ENCODE results near the gene MAEA. TPM values are rescaled to one million over a fixed set of nuclear protein-coding genes. Genes with fewer than 3 reads are reported as not detected.

MAEA gene
- polyA plus RNA-seq, 3 donors, result 34.3 to 83.5 (median 37.7) TPM

GRCh38 chr4:1356181-1356998 is 66.7 kb downstream of the MAEA start:
- Histone ChIP-seq H3K4me3 (replicated peaks in 1 of 3; ENCODE audit: low read depth in 2 of 3, low read length in 3 of 3) (no peak overlapping the region), H3K27me3 (ENCODE audit: control insufficient read depth in 2 of 2, insufficient read depth in 2 of 2, low read length in 2 of 2) (no peaks in the 10 kb centered on the region), H2AFZ (ENCODE audit: insufficient read depth, low read depth, low read length, poor library complexity, severe bottlenecking) (no peak overlapping the region), H3K4me1 (ENCODE audit: control insufficient read depth in 1 of 2, insufficient read depth in 2 of 2, low read length in 2 of 2) (no peaks in the 10 kb centered on the region), H3K4me2 (replicated peaks; ENCODE audit: extremely low read depth, low read length, poor library complexity, severe bottlenecking) (no peak overlapping the region), H4K20me1 (ENCODE audit: insufficient read depth, low read length) (no peaks in the 10 kb centered on the region), H3K27ac (ENCODE audit: low read depth in 1 of 2, low read length in 2 of 2) (no peak overlapping the region), H3K36me3 (replicated peaks in 1 of 2; ENCODE audit: control insufficient read depth in 1 of 2, insufficient read depth in 2 of 2, low read length in 2 of 2) (peaks cover 74 to 85% of the 10 kb centered on the region in 2 donors), H3K9me3 (replicated peaks in 1 of 2; ENCODE audit: control insufficient read depth in 1 of 2, insufficient read depth in 1 of 2, low read length in 2 of 2) (no peaks in the 10 kb centered on the region), H3K9ac (ENCODE audit: insufficient read depth, low read length, poor library complexity, severe bottlenecking) (no peak overlapping the region), H3K79me2 (ENCODE audit: insufficient read depth, low read length) (no peaks in the 10 kb centered on the region)
- peak; percentile 18 to 33 (median 30) for DNase-seq
- Mint-ChIP-seq H3K27me3 (ENCODE audit: low read depth in 3 of 3) (peaks cover 0 to 1% (median 0%) of the 10 kb centered on the region in 3 donors), H3K36me3 (peaks cover 33 to 83% of the 10 kb centered on the region in 2 donors), H3K4me1 (peaks cover 4% of the 10 kb centered on the region), H3K27ac (peak overlapping the region in 3 of 7 donors; percentile 30 to 73 (median 33)), H3K9me3 (no peaks in the 10 kb centered on the region), H3K4me3 (no peak overlapping the region)
- intact Hi-C loops (cut with micrococcal nuclease), result loop anchor here in 1 of 2 donors (2.0 kb wide), 1 partner anchor 272 kb away; no protein-coding TSS in a partner anchor
- TF ChIP-seq, protein P1, sequence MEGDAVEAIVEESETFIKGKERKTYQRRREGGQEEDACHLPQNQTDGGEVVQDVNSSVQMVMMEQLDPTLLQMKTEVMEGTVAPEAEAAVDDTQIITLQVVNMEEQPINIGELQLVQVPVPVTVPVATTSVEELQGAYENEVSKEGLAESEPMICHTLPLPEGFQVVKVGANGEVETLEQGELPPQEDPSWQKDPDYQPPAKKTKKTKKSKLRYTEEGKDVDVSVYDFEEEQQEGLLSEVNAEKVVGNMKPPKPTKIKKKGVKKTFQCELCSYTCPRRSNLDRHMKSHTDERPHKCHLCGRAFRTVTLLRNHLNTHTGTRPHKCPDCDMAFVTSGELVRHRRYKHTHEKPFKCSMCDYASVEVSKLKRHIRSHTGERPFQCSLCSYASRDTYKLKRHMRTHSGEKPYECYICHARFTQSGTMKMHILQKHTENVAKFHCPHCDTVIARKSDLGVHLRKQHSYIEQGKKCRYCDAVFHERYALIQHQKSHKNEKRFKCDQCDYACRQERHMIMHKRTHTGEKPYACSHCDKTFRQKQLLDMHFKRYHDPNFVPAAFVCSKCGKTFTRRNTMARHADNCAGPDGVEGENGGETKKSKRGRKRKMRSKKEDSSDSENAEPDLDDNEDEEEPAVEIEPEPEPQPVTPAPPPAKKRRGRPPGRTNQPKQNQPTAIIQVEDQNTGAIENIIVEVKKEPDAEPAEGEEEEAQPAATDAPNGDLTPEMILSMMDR (IDR thresholded peaks at IDR 0.05), result peak; percentile 81
- WGBS (ENCODE audit: insufficient coverage), result 67% methylated on average over 26 of the region's 28 CpGs

GRCh38 chr4:1357356-1358248 is 67.9 kb downstream of the MAEA start:
- no peak overlapping the region for H3K9ac ChIP-seq (ENCODE audit: insufficient read depth, low read length, poor library complexity, severe bottlenecking)
- intact Hi-C loops (cut with micrococcal nuclease), result loop anchor here in 1 of 2 donors (2.0 kb wide), 1 partner anchor 271 kb away; no protein-coding TSS in a partner anchor

More at GRCh38 chr4:1357356-1358248, 67.9 kb downstream of the MAEA start:
- H3K36me3 Mint-ChIP-seq, result peaks cover 33 to 78% of the 10 kb centered on the region in 2 donors
- TF ChIP-seq, protein P1 (IDR thresholded peaks at IDR 0.05), result no peak
- Histone ChIP-seq H3K27ac (ENCODE audit: low read depth in 1 of 2, low read length in 2 of 2) (no peak overlapping the region), H3K36me3 (replicated peaks in 1 of 2; ENCODE audit: control insufficient read depth in 1 of 2, insufficient read depth in 2 of 2, low read length in 2 of 2) (peaks cover 74 to 85% of the 10 kb centered on the region in 2 donors), H3K4me1 (ENCODE audit: control insufficient read depth in 1 of 2, insufficient read depth in 2 of 2, low read length in 2 of 2) (no peaks in the 10 kb centered on the region), H2AFZ (ENCODE audit: insufficient read depth, low read depth, low read length, poor library complexity, severe bottlenecking) (no peak overlapping the region), H3K27me3 (ENCODE audit: control insufficient read depth in 2 of 2, insufficient read depth in 2 of 2, low read length in 2 of 2) (no peaks in the 10 kb centered on the region), H3K9me3 (replicated peaks in 1 of 2; ENCODE audit: control insufficient read depth in 1 of 2, insufficient read depth in 1 of 2, low read length in 2 of 2) (no peaks in the 10 kb centered on the region), H3K79me2 (ENCODE audit: insufficient read depth, low read length) (no peaks in the 10 kb centered on the region), H3K4me2 (replicated peaks; ENCODE audit: extremely low read depth, low read length, poor library complexity, severe bottlenecking) (no peak overlapping the region), H3K4me3 (replicated peaks in 1 of 3; ENCODE audit: low read depth in 2 of 3, low read length in 3 of 3) (no peak overlapping the region), H4K20me1 (ENCODE audit: insufficient read depth, low read length) (no peaks in the 10 kb centered on the region)
- 97% methylated on average over 18 of the region's 27 CpGs for WGBS (ENCODE audit: insufficient coverage)
- H3K9me3 Mint-ChIP-seq, result no peaks in the 10 kb centered on the region
- H3K27ac Mint-ChIP-seq, result no peak overlapping the region
- no peak for DNase-seq
- no peaks in the 10 kb centered on the region for H3K4me1 Mint-ChIP-seq
- peaks cover 0 to 5% (median 0%) of the 10 kb centered on the region in 3 donors for H3K27me3 Mint-ChIP-seq (ENCODE audit: low read depth in 3 of 3)
- H3K4me3 Mint-ChIP-seq, result peak overlapping the region in 1 of 2 donors; percentile 37
